Suprapubic skin (tissue), 4 donors: ENCODE data around the gene GALNT2.

ENCODE experiments used
- CTCF ChIP-seq, 2 donors: fragments of 200-600 bp in 1 of 2; fragments of 450-650 bp in 1 of 2; sonication (generic) in 1 of 2; IDR thresholded peaks; one replicate each; pipeline ENCODE4 v1.5.1; 2016 to 2019; ENCODE audit warnings: antibody characterized with exemption in 2 of 2, mild to moderate bottlenecking in 1 of 2, moderate library complexity in 1 of 2
- POLR2A ChIP-seq, 2 donors: fragments of 450-650 bp; IDR thresholded peaks; one replicate each; pipeline ENCODE4 v1.6.1; 2017; ENCODE audit warnings: antibody characterized with exemption in 2 of 2, mild to moderate bottlenecking in 2 of 2, moderate library complexity in 2 of 2
- POLR2AphosphoS5 ChIP-seq, 3 donors: sonication (generic); formaldehyde crosslinking; IDR thresholded peaks; one replicate each; pipeline ENCODE4 v1.6.1; 2017; ENCODE audit warnings: antibody characterized with exemption in 3 of 3

- TF ChIP-seq CTCF (IDR thresholded peaks at IDR 0.05) (no peak), POLR2A (IDR thresholded peaks at IDR 0.05) (no peak), POLR2AphosphoS5 (IDR thresholded peaks at IDR 0.05) (no peak)
These were observed 210.4 kb downstream of the GALNT2 start for GRCh38 chr1:230277201-230278025.
